Transverse colon (tissue), 4 donors: ENCODE results near the gene SCG3. TPM values are rescaled to one million over a fixed set of nuclear protein-coding genes. Genes with fewer than 3 reads are reported as not detected.

Experiments used
- DNase-seq: peaks from one replicate; pipeline ENCODE4 v3.0.0-alpha.2; 2019
- H3K27ac ChIP-seq, 4 donors: fragments of 200-600 bp; sonication (generic); 2 replicates each; pipeline ENCODE4 v1.5.1; 2016 to 2018; ENCODE audit warnings: inconsistent platforms in 4 of 4
- H3K27me3 ChIP-seq: fragments of 200-600 bp; sonication (generic); 2 replicates; pipeline ENCODE4 v1.5.1; 2017; ENCODE audit warnings: inconsistent platforms
- H3K36me3 ChIP-seq, 4 donors: fragments of 200-600 bp; sonication (generic); 2 replicates each; pipeline ENCODE4 v1.5.1; 2017 to 2019; ENCODE audit warnings: inconsistent platforms in 4 of 4
- H3K4me1 ChIP-seq, 4 donors: fragments of 200-600 bp; sonication (generic); 2 replicates each; pipeline ENCODE4 v1.5.1; 2017 to 2020; ENCODE audit warnings: inconsistent platforms in 4 of 4
- H3K4me3 ChIP-seq, 4 donors: fragments of 200-600 bp; sonication (generic); 1 replicate in 1 of 4; 2 replicates in 3 of 4; pipeline versions ENCODE4 v1.5.1 to v1.6.1; 2017 to 2019; ENCODE audit warnings: inconsistent platforms in 4 of 4
- H3K9me3 ChIP-seq, 2 donors: fragments of 200-600 bp; sonication (generic); 2 replicates each; pipeline ENCODE4 v1.5.1; 2017 to 2019; ENCODE audit warnings: inconsistent platforms in 2 of 2
- CTCF ChIP-seq, 5 experiments: fragments of 200-600 bp in 3 of 5; fragments of 450-650 bp in 2 of 5; sonication (generic) in 3 of 5; IDR thresholded peaks; 1 replicate in 2 of 5; 2 replicates in 3 of 5; pipeline ENCODE4 v1.5.1; 2016 to 2017; ENCODE audit warnings: antibody characterized with exemption in 5 of 5, inconsistent platforms in 3 of 5, mild to moderate bottlenecking in 2 of 5, moderate library complexity in 1 of 5
- EP300 ChIP-seq: sonication (generic); formaldehyde crosslinking; IDR thresholded peaks from one replicate; pipeline ENCODE4 v1.6.1; 2017; ENCODE audit warnings: antibody characterized with exemption, low read depth
- POLR2A ChIP-seq: fragments of 450-650 bp; IDR thresholded peaks from one replicate; pipeline ENCODE4 v1.6.1; 2016; ENCODE audit warnings: antibody characterized with exemption, mild to moderate bottlenecking, moderate library complexity
- POLR2AphosphoS5 ChIP-seq, 3 donors: sonication (generic); formaldehyde crosslinking; IDR thresholded peaks; one replicate each; pipeline ENCODE4 v1.6.1; 2016; ENCODE audit warnings: antibody characterized with exemption in 3 of 3
- WGBS, 2 donors: methylation state at CpG; one replicate each; pipeline ENCODE4 v1.1.5; 2018; ENCODE audit warnings: low coverage in 1 of 2; 5-methylcytosine and 5-hydroxymethylcytosine counted together
- in situ Hi-C, 4 donors: fragments of 200-750 bp; cut with MboI; loops; one replicate each; pipeline versions ENCODE4 v1.15.0 to v1.15.1; 2017; ENCODE audit warnings: low sequenced_read_pairs in 3 of 4, low pct_ligation_motif_present in 1 of 4, low pct_unique_long_range_greater_than_20kb in 1 of 4
- intact Hi-C: fragments of 100-400 bp; cut with DNase I; formaldehyde crosslinking; loops from one replicate; pipeline ENCODE4 v1.15.1; 2023; ENCODE audit warnings: low total_unique reads
- total RNA-seq, 4 donors: library from RNA; depleted of rRNA; stranded (reverse); fragments of >200 nt; gene quantifications; one replicate each; pipeline ENCODE4 v1.1.0, GENCODE V29; 2016

SCG3 gene
- total RNA-seq, 4 donors from 2014 or later, result 0.55 to 3.6 (median 0.95) TPM; not detected in 1

DNA sequence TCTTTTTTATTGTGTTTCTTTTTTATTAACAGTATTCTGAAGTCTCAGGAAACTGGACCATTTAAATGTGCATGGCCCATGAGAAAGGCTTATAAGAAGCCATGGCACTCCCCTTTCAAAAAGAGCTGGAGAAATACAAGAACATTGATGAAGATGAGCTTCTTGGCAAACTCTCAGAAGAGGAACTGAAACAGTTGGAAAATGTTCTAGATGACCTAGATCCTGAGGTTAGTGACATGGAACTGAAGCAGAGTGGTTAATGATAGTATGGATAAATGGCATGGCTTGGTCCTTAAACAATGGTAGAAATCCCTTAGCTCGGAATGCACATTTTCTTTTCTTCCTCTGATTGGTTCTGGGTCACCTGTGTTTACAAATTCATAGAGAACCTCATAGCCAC is 85.0 kb downstream of the SCG3 start:
- H3K27ac ChIP-seq, result no peak overlapping the region
- intact Hi-C loops, result no loop called here
- H3K27me3 ChIP-seq, result no peaks in the 10 kb centered on the region
- H3K9me3 ChIP-seq, result no peaks in the 10 kb centered on the region
- no peak overlapping the region for H3K4me3 ChIP-seq
- no peak for DNase-seq
- TF ChIP-seq EP300 (no peak), POLR2AphosphoS5 (IDR thresholded peaks at IDR 0.05) (no peak), POLR2A (no peak), CTCF (IDR thresholded peaks at IDR 0.05) (no peak)
- 71 to 78% methylated on average over 1 of the region's 1 CpG for WGBS, 2 donors
- peaks cover 0 to 6% (median 0%) of the 10 kb centered on the region in 4 donors for H3K4me1 ChIP-seq
- no peaks in the 10 kb centered on the region for H3K36me3 ChIP-seq
- in situ Hi-C loops, result loop anchor here in 1 of 4 donors (25.0 kb wide), 1 partner anchor 96 kb away; no protein-coding TSS in a partner anchor

GRCh38 chr15:51768018-51768417 is 86.7 kb downstream of the SCG3 start:
- no peaks in the 10 kb centered on the region for H3K27me3 ChIP-seq
- no peak overlapping the region for H3K27ac ChIP-seq
- no peaks in the 10 kb centered on the region for H3K9me3 ChIP-seq
- intact Hi-C loops (no loop called here), in situ Hi-C loops (loop anchor here in 1 of 4 donors (25.0 kb wide), 1 partner anchor 94 kb away; no protein-coding TSS in a partner anchor)
- H3K36me3 ChIP-seq, result no peaks in the 10 kb centered on the region
- TF ChIP-seq POLR2A, result no peak
- no peak overlapping the region for H3K4me3 ChIP-seq
- peaks cover 0 to 6% (median 0%) of the 10 kb centered on the region in 4 donors for H3K4me1 ChIP-seq
- no peak for DNase-seq
- WGBS, 2 donors, result 57% methylated on average over 9 of the region's 9 CpGs; no CpG with 5 or more reads in 1 of the 2 donors

Other genes starting within 250 kb of the SCG3 start
- 10 to 100 TPM; 35.8 to 75.9 (median 56.0) TPM for gene DMXL2, start 58.7 kb upstream of the SCG3 start, total RNA-seq
- 1 to 10 TPM; 2.2 to 9.2 (median 4.4) TPM for gene LYSMD2, start 56.2 kb downstream of the SCG3 start, total RNA-seq
- 1 to 10 TPM; 1.8 to 6.8 (median 5.3) TPM for gene TMOD2, start 70.1 kb downstream of the SCG3 start, total RNA-seq
- gene TMOD3, start 148.2 kb downstream of the SCG3 start, total RNA-seq, result 10 to 100 TPM; 18.7 to 65.8 (median 45.3) TPM